ENCODE results near the gene SMOC1.

GRCh38 chr14:69972755-69973154, 93.5 kb downstream of the SMOC1 start:
- TF ChIP-seq CTCF (IDR thresholded peaks at IDR 0.05) (no peak), ZFX (IDR thresholded peaks at IDR 0.05; ENCODE audit: borderline replicate concordance) (no peak)
